SU-DHL-6 (cell line): ENCODE measurements around the gene MRPS18B.

Experiments used
- H2AFZ ChIP-seq: fragments of 200-600 bp; sonication (generic); 2 replicates; pipeline ENCODE4 v1.6.1; 2014; ENCODE audit warnings: low read depth, mild to moderate bottlenecking, moderate library complexity, mixed read lengths, antibody characterized with exemption, low read length; ENCODE audit not compliant: severe bottlenecking
- H3F3A ChIP-seq: fragments of 200-600 bp; shearing (Covaris generic); 2 replicates; pipeline ENCODE4 v1.6.0; 2016; ENCODE audit warnings: antibody characterized with exemption, mild to moderate bottlenecking; ENCODE audit not compliant: insufficient read depth
- H3K27ac ChIP-seq: fragments of 200-600 bp; sonication (generic); 2 replicates; pipeline ENCODE4 v1.5.1; 2016; ENCODE audit warnings: low read depth, mild to moderate bottlenecking, low read length, moderate library complexity, mixed read lengths
- H3K27me3 ChIP-seq: fragments of 200-600 bp; sonication (generic), shearing (Covaris generic); 2 replicates; pipeline ENCODE4 v1.6.0; 2014; ENCODE audit warnings: mild to moderate bottlenecking, low read length
- H3K36me3 ChIP-seq: fragments of 200-600 bp; sonication (generic); 2 replicates; pipeline ENCODE4 v1.6.1; 2014; ENCODE audit warnings: mild to moderate bottlenecking, low read length, mixed read lengths
- H3K4me2 ChIP-seq: fragments of 300-600, 200-600 bp; shearing (Covaris generic), sonication (generic); 2 replicates; pipeline ENCODE4 v1.6.0; 2014; ENCODE audit warnings: low read length, low read depth, mild to moderate bottlenecking; ENCODE audit not compliant: poor library complexity, severe bottlenecking
- H3K4me3 ChIP-seq: fragments of 200-600 bp; sonication (generic); 2 replicates; pipeline ENCODE4 v1.5.1; 2014; ENCODE audit warnings: antibody characterized with exemption, low read length, mild to moderate bottlenecking, mixed read lengths; ENCODE audit not compliant: insufficient read depth, poor library complexity, severe bottlenecking
- H3K79me2 ChIP-seq: fragments of 200-600 bp; sonication (generic); 2 replicates; pipeline ENCODE4 v1.6.1; 2014; ENCODE audit warnings: mild to moderate bottlenecking, low read length, moderate library complexity; ENCODE audit not compliant: insufficient read depth
- H3K9ac ChIP-seq: fragments of 200-600 bp; sonication (generic); 2 replicates; pipeline ENCODE4 v1.7.0; 2014; ENCODE audit warnings: mild to moderate bottlenecking, low read length
- H3K9me2 ChIP-seq: fragments of 200-600 bp; sonication (generic); replicated peaks from 2 replicates; pipeline ENCODE4 v1.6.1; 2014; ENCODE audit warnings: low read length; ENCODE audit not compliant: insufficient read depth
- H3K9me3 ChIP-seq: fragments of 200-600 bp; sonication (generic); 2 replicates; pipeline ENCODE4 v1.6.1; 2014; ENCODE audit warnings: low read length, mixed read lengths; ENCODE audit not compliant: insufficient read depth
- H4K20me1 ChIP-seq: fragments of 200-600 bp; sonication (generic); 2 replicates; pipeline ENCODE4 v1.6.1; 2014; ENCODE audit warnings: low read depth, mild to moderate bottlenecking, antibody characterized with exemption, low read length, moderate library complexity, mixed read lengths
- EZH2phosphoT487 ChIP-seq: fragments of 200-600 bp; sonication (generic), shearing (Covaris generic); conservative IDR thresholded peaks from 2 replicates; pipeline ENCODE4 v1.6.1; 2018; ENCODE audit warnings: mild to moderate bottlenecking, antibody characterized with exemption, low read length, moderate library complexity, mixed read lengths
- TF ChIP-seq, protein P1 (sequence below): fragments of 200-600 bp; sonication (generic); IDR thresholded peaks from one replicate; pipeline ENCODE4 v1.5.1; 2017; ENCODE audit warnings: antibody characterized with exemption, mild to moderate bottlenecking, low read length, moderate library complexity; ENCODE audit not compliant: insufficient read depth, poor library complexity, severe bottlenecking

The MRPS18B gene

DNA sequence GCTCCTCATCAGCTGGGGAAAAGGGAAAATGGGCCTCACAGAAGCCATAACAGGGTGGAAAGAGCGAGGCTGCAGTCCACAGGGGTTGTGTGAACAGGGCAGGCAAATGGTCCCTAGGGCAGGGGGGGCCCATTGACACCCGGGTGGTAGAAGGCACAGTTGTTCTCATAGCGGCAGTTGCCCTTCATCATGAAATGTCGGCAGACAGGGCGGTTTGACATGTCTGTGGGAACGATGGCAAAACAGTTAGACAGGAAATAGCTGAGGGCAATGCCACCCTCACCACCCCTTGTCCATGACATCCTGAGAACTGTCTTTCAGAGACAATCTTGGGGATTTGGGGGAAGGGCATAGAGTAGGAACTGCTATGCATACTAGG is 16.2 kb upstream of the MRPS18B start:
- Histone ChIP-seq H3F3A (peaks cover 28% of the 10 kb centered on the region), H3K27ac (no peak overlapping the region), H3K4me3 (no peak overlapping the region), H3K4me2 (no peak overlapping the region), H4K20me1 (no peaks in the 10 kb centered on the region), H3K36me3 (peaks cover 42% of the 10 kb centered on the region), H3K9me2 (no peaks in the 10 kb centered on the region), H2AFZ (no peak overlapping the region), H3K79me2 (no peaks in the 10 kb centered on the region), H3K9ac (no peak overlapping the region), H3K27me3 (no peaks in the 10 kb centered on the region), H3K9me3 (no peaks in the 10 kb centered on the region)
- TF ChIP-seq, protein P1, sequence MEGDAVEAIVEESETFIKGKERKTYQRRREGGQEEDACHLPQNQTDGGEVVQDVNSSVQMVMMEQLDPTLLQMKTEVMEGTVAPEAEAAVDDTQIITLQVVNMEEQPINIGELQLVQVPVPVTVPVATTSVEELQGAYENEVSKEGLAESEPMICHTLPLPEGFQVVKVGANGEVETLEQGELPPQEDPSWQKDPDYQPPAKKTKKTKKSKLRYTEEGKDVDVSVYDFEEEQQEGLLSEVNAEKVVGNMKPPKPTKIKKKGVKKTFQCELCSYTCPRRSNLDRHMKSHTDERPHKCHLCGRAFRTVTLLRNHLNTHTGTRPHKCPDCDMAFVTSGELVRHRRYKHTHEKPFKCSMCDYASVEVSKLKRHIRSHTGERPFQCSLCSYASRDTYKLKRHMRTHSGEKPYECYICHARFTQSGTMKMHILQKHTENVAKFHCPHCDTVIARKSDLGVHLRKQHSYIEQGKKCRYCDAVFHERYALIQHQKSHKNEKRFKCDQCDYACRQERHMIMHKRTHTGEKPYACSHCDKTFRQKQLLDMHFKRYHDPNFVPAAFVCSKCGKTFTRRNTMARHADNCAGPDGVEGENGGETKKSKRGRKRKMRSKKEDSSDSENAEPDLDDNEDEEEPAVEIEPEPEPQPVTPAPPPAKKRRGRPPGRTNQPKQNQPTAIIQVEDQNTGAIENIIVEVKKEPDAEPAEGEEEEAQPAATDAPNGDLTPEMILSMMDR: no peak
- TF ChIP-seq EZH2phosphoT487: no peak

GRCh38 chr6:30601815-30602641 is 15.6 kb upstream of the MRPS18B start:
- Histone ChIP-seq H3F3A (peaks cover 29% of the 10 kb centered on the region), H4K20me1 (no peaks in the 10 kb centered on the region), H3K27ac (no peak overlapping the region), H3K4me3 (no peak overlapping the region), H3K27me3 (no peaks in the 10 kb centered on the region), H3K9ac (no peak overlapping the region), H3K9me3 (no peaks in the 10 kb centered on the region), H3K9me2 (no peaks in the 10 kb centered on the region), H2AFZ (no peak overlapping the region), H3K4me2 (no peak overlapping the region), H3K79me2 (no peaks in the 10 kb centered on the region), H3K36me3 (peaks cover 48% of the 10 kb centered on the region)
- TF ChIP-seq EZH2phosphoT487: no peak
- TF ChIP-seq, protein P1: no peak

DNA sequence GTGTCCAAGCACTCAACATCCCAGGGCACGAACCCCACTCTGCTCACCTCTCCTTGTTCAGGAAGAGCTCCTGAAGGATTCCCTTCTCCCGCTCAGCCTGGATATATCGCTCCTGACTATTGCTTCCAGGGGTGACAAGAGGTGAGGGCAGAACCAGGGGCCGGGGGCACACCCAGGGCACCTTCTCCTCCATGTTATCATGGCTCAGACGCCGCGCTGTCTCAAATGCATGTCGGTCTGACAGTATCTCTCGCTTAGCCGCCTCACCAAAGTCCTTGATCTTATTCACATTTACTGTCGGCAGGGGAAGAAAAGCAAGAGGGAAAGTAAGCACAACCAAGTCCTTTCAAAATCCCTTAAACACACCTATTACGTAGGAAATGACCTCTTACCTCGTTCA is 13.7 kb upstream of the MRPS18B start:
- peaks cover 29% of the 10 kb centered on the region for H3F3A ChIP-seq
- H3K79me2 ChIP-seq: no peaks in the 10 kb centered on the region
- H3K36me3 ChIP-seq: peaks cover 57% of the 10 kb centered on the region
- H3K27ac ChIP-seq: no peak overlapping the region
- no peak overlapping the region for H3K9ac ChIP-seq
- no peaks in the 10 kb centered on the region for H4K20me1 ChIP-seq
- no peak for TF ChIP-seq EZH2phosphoT487
- TF ChIP-seq, protein P1: no peak
- no peaks in the 10 kb centered on the region for H3K27me3 ChIP-seq
- H3K9me3 ChIP-seq: no peaks in the 10 kb centered on the region
- no peak overlapping the region for H2AFZ ChIP-seq
- no peak overlapping the region for H3K4me3 ChIP-seq
- H3K4me2 ChIP-seq: no peak overlapping the region
- no peaks in the 10 kb centered on the region for H3K9me2 ChIP-seq
